Liver (tissue), 9 donors: ENCODE results near the gene MED19. TPM values are rescaled to one million over a fixed set of nuclear protein-coding genes. Genes with fewer than 3 reads are reported as not detected.

Experiments used
- DNase-seq: peaks from one replicate; pipeline ENCODE4 v3.0.0-alpha.2; 2017; ENCODE audit warnings: low spot score
- H3K27ac ChIP-seq, 2 donors: one replicate each; pipeline ENCODE4 v1.7.0; 2013; ENCODE audit warnings: inconsistent platforms in 2 of 2, low read length in 2 of 2, control low read depth in 1 of 2, low read depth in 1 of 2, mild to moderate bottlenecking in 1 of 2
- H3K27me3 ChIP-seq, 4 donors: one replicate each; pipeline versions ENCODE4 v1.6.1 to v1.7.0; 2013; ENCODE audit warnings: low read length in 3 of 4, inconsistent platforms in 1 of 4, mild to moderate bottlenecking in 1 of 4, moderate library complexity in 1 of 4; ENCODE audit not compliant: control insufficient read depth in 4 of 4, insufficient read depth in 4 of 4
- H3K36me3 ChIP-seq, 4 donors: one replicate each; pipeline versions ENCODE4 v1.6.1 to v1.7.0; 2013; ENCODE audit warnings: low read length in 3 of 4, mild to moderate bottlenecking in 3 of 4, low read depth in 1 of 4, moderate library complexity in 1 of 4; ENCODE audit not compliant: control insufficient read depth in 4 of 4, insufficient read depth in 3 of 4
- H3K4me1 ChIP-seq, 4 donors: one replicate each; pipeline versions ENCODE4 v1.6.1 to v1.7.0; 2013; ENCODE audit warnings: low read length in 3 of 4, mild to moderate bottlenecking in 3 of 4, moderate library complexity in 1 of 4; ENCODE audit not compliant: control insufficient read depth in 4 of 4, insufficient read depth in 4 of 4
- H3K4me3 ChIP-seq, 3 donors: one replicate each; pipeline versions ENCODE4 v1.6.1 to v1.7.0; 2013; ENCODE audit warnings: low read length in 3 of 3, control low read depth in 1 of 3, low read depth in 1 of 3, mild to moderate bottlenecking in 1 of 3
- H3K9ac ChIP-seq, 2 donors: one replicate each; pipeline ENCODE4 v1.7.0; 2013; ENCODE audit warnings: low read length in 2 of 2, mild to moderate bottlenecking in 2 of 2, moderate library complexity in 2 of 2, control low read depth in 1 of 2, low read depth in 1 of 2
- H3K9me3 ChIP-seq, 4 donors: one replicate each; pipeline versions ENCODE4 v1.6.1 to v1.7.0; 2013; ENCODE audit warnings: low read length in 3 of 4; ENCODE audit not compliant: control insufficient read depth in 4 of 4
- ATF3 ChIP-seq: IDR thresholded peaks from 2 replicates; pipeline ENCODE4 v1.6.1; 2016; ENCODE audit warnings: antibody characterized with exemption
- CTCF ChIP-seq: fragments of 150-350 bp; IDR thresholded peaks from 2 replicates; pipeline ENCODE4 v1.5.1; 2017; ENCODE audit warnings: improper control_type of control experiment, low read depth, low read length; ENCODE audit not compliant: missing input control
- EGR1 ChIP-seq, 2 donors: IDR thresholded peaks; 2 replicates each; pipeline ENCODE4 v1.6.1; 2016 to 2018; ENCODE audit warnings: antibody characterized with exemption in 2 of 2, low read depth in 2 of 2
- FOXA1 ChIP-seq: IDR thresholded peaks from 2 replicates; pipeline ENCODE4 v1.6.1; 2016; ENCODE audit warnings: antibody characterized with exemption
- FOXA2 ChIP-seq: IDR thresholded peaks from 2 replicates; pipeline ENCODE4 v1.6.1; 2016; ENCODE audit warnings: antibody characterized with exemption
- GABPA ChIP-seq, 2 donors: IDR thresholded peaks in 1 of 2; conservative IDR thresholded peaks in 1 of 2; 2 replicates each; pipeline ENCODE4 v1.6.1; 2016; ENCODE audit warnings: antibody characterized with exemption in 2 of 2, mild to moderate bottlenecking in 1 of 2, moderate library complexity in 1 of 2
- HNF4A ChIP-seq, 2 donors: conservative IDR thresholded peaks; 2 replicates each; pipeline ENCODE4 v1.6.1; 2016; ENCODE audit warnings: antibody characterized with exemption in 2 of 2, mild to moderate bottlenecking in 2 of 2
- HNF4G ChIP-seq: IDR thresholded peaks from 2 replicates; pipeline ENCODE4 v1.6.1; 2016; ENCODE audit warnings: antibody characterized with exemption
- JUND ChIP-seq, 2 donors: IDR thresholded peaks; 2 replicates each; pipeline ENCODE4 v1.6.1; 2016; ENCODE audit warnings: antibody characterized with exemption in 2 of 2
- NR2F2 ChIP-seq: IDR thresholded peaks from 2 replicates; pipeline ENCODE4 v1.6.1; 2016; ENCODE audit warnings: antibody characterized with exemption
- RAD21 ChIP-seq, 2 donors: IDR thresholded peaks; 2 replicates each; pipeline ENCODE4 v1.6.1; 2016; ENCODE audit warnings: antibody characterized with exemption in 2 of 2, mild to moderate bottlenecking in 2 of 2
- REST ChIP-seq: IDR thresholded peaks from 2 replicates; pipeline ENCODE4 v1.6.1; 2016; ENCODE audit warnings: antibody characterized with exemption, mild to moderate bottlenecking
- RXRA ChIP-seq, 2 donors: IDR thresholded peaks; 2 replicates each; pipeline ENCODE4 v1.6.1; 2017 to 2018; ENCODE audit warnings: antibody characterized with exemption in 2 of 2, mild to moderate bottlenecking in 1 of 2
- SP1 ChIP-seq: IDR thresholded peaks from 2 replicates; pipeline ENCODE4 v1.6.1; 2018; ENCODE audit warnings: antibody characterized with exemption, mild to moderate bottlenecking
- TAF1 ChIP-seq: conservative IDR thresholded peaks from 2 replicates; pipeline ENCODE4 v1.6.1; 2016; ENCODE audit warnings: antibody characterized with exemption, mild to moderate bottlenecking
- YY1 ChIP-seq: IDR thresholded peaks from 2 replicates; pipeline ENCODE4 v1.6.1; 2016; ENCODE audit warnings: antibody characterized with exemption, mild to moderate bottlenecking
- WGBS: extraction: QIAGEN DNeasy Blood & Tissue Kit; methylation state at CpG from one replicate; pipeline ENCODE4 v1.1.7; 2013; 5-methylcytosine and 5-hydroxymethylcytosine counted together
- polyA plus RNA-seq, 2 donors: library from polyadenylated mRNA; stranded (reverse) in 1 of 2; unstranded in 1 of 2; fragments of 200-250 nt in 1 of 2; fragments of >200 nt in 1 of 2; fragmentation: Nextera tagmentation in 1 of 2; extraction: Ambion mirVana in 1 of 2; gene quantifications; one replicate each; pipeline versions ENCODE4 v1.2.1 to v1.2.3, GENCODE V29; 2013 to 2015
- total RNA-seq, 2 donors: library from RNA; depleted of rRNA; stranded (reverse); fragments of >200 nt; gene quantifications; one replicate each; pipeline ENCODE4 v1.2.3, GENCODE V29; 2014
- TF ChIP-seq, protein P1 (sequence below): IDR thresholded peaks from 2 replicates; pipeline ENCODE4 v1.6.1; 2016; ENCODE audit warnings: antibody characterized with exemption
- TF ChIP-seq, protein P2 (sequence below): IDR thresholded peaks from 2 replicates; pipeline ENCODE4 v1.6.1; 2016; ENCODE audit warnings: antibody characterized with exemption
- donor health status: healthy.
- donor health status: healthy.
- donor health status: healthy.
- donor health status: healthy.
- donor health status: healthy.

Gene MED19
- total and polyA plus RNA-seq, 4 donors = 4.4 to 11.3 (median 6.5) TPM

- WGBS = under 1% methylated on average over 45 of the region's 45 CpGs
- peaks cover 3 to 17% (median 8%) of the 10 kb centered on the region in 4 donors for H3K4me1 ChIP-seq
- TF ChIP-seq TAF1 = no peak
- TF ChIP-seq FOXA1 = no peak
- TF ChIP-seq HNF4A (conservative IDR thresholded peaks at IDR 0.05) = peak in 1 of 2 donors; percentile 21
- TF ChIP-seq SP1 = peak; percentile 83
- TF ChIP-seq GABPA (IDR thresholded peaks at IDR 0.05 in 1 of 2, conservative IDR thresholded peaks at IDR 0.05 in 1 of 2) = peak; percentile 52 to 93
- TF ChIP-seq, protein P1, sequence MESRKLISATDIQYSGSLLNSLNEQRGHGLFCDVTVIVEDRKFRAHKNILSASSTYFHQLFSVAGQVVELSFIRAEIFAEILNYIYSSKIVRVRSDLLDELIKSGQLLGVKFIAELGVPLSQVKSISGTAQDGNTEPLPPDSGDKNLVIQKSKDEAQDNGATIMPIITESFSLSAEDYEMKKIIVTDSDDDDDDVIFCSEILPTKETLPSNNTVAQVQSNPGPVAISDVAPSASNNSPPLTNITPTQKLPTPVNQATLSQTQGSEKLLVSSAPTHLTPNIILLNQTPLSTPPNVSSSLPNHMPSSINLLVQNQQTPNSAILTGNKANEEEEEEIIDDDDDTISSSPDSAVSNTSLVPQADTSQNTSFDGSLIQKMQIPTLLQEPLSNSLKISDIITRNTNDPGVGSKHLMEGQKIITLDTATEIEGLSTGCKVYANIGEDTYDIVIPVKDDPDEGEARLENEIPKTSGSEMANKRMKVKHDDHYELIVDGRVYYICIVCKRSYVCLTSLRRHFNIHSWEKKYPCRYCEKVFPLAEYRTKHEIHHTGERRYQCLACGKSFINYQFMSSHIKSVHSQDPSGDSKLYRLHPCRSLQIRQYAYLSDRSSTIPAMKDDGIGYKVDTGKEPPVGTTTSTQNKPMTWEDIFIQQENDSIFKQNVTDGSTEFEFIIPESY = peak; percentile 98
- TF ChIP-seq EGR1 (IDR thresholded peaks at IDR 0.05; ENCODE audit: low read depth in 2 of 2) = peak; percentile 90 to 99
- TF ChIP-seq YY1 = peak; percentile 86
- no peak for TF ChIP-seq FOXA2
- no peak for TF ChIP-seq HNF4G
- no peak for TF ChIP-seq REST
- TF ChIP-seq NR2F2 = peak; percentile 32
- TF ChIP-seq ATF3 = no peak
- TF ChIP-seq CTCF = no peak
- peak; percentile 48 to 61 for TF ChIP-seq RXRA (IDR thresholded peaks at IDR 0.05)
- TF ChIP-seq, protein P2, sequence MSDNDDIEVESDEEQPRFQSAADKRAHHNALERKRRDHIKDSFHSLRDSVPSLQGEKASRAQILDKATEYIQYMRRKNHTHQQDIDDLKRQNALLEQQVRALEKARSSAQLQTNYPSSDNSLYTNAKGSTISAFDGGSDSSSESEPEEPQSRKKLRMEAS = peak; percentile 99
- peak; percentile 11 to 23 for TF ChIP-seq JUND (IDR thresholded peaks at IDR 0.05)
- TF ChIP-seq RAD21 (IDR thresholded peaks at IDR 0.05) = peak; percentile 13 to 21
These were observed 54.6 kb downstream of the MED19 start, which contains the start of gene CLP1 for GRCh38 chr11:57657194-57658022. TSS of gene CLP1 (plus strand) at chr11:57657762. CDS start at chr11:57659477, 1,715 bp downstream.

More at GRCh38 chr11:57657194-57658022, 54.6 kb downstream of the MED19 start, which contains the start of gene CLP1:
- H3K9me3 ChIP-seq = no peaks in the 10 kb centered on the region
- H3K9ac ChIP-seq = peak within 1 kb of the TSS; percentile 86 to 97
- H3K36me3 ChIP-seq = peaks cover 9 to 24% (median 15%) of the 10 kb centered on the region in 4 donors
- H3K27ac ChIP-seq = peak within 1 kb of the TSS; percentile 90 to 91
- peak within 1 kb of the TSS; percentile 83 to 100 (median 87) for H3K4me3 ChIP-seq
- H3K27me3 ChIP-seq = no peaks in the 10 kb centered on the region
- peak; percentile 97 for DNase-seq
